GM12864 (cell line): ENCODE data around the gene HACD4.

ENCODE experiments used
- DNase-seq: peaks from one replicate; pipeline ENCODE4 v3.0.0-alpha.2; 2011; ENCODE audit warnings: low read depth
- H3K4me3 ChIP-seq: 2 replicates; pipeline ENCODE4 v1.5.1; 2011; ENCODE audit warnings: mild to moderate bottlenecking, low read depth, low read length, control low read depth
- CTCF ChIP-seq: IDR thresholded peaks from 2 replicates; pipeline ENCODE4 v1.5.1; 2011; ENCODE audit warnings: low read depth, mild to moderate bottlenecking, moderate library complexity, low read length, control low read depth, inconsistent platforms; ENCODE audit errors: missing control alignments

Gene HACD4

GRCh38 chr9:21037278-21037677 is 5.8 kb upstream of the HACD4 start:
- no peak for TF ChIP-seq CTCF
- DNase-seq, result no peak
- H3K4me3 ChIP-seq, result no peak overlapping the region

GRCh38 chr9:21031808-21032183 is 356 bp upstream of the HACD4 start:
- no peak for DNase-seq
- H3K4me3 ChIP-seq, result peak overlapping the region; percentile 58
- no peak for TF ChIP-seq CTCF

GRCh38 chr9:21030389-21031035 is 928 bp downstream of the HACD4 start:
- DNase-seq, result peak; percentile 43
- H3K4me3 ChIP-seq, result peak overlapping the region; percentile 58
- TF ChIP-seq CTCF, result no peak

- no peak overlapping the region for H3K4me3 ChIP-seq
- no peak for DNase-seq
- no peak for TF ChIP-seq CTCF
Measured at GRCh38 chr9:21029661-21030060, 1.8 kb downstream of the HACD4 start.

GRCh38 chr9:21028466-21028865 is 3.0 kb downstream of the HACD4 start:
- TF ChIP-seq CTCF, result no peak
- H3K4me3 ChIP-seq, result no peak overlapping the region
- no peak for DNase-seq

GRCh38 chr9:21027295-21027694 is 4.1 kb downstream of the HACD4 start:
- TF ChIP-seq CTCF, result no peak
- DNase-seq, result no peak
- H3K4me3 ChIP-seq, result no peak overlapping the region

- no peak for TF ChIP-seq CTCF
- no peak for DNase-seq
- H3K4me3 ChIP-seq, result no peak overlapping the region
Measured at GRCh38 chr9:21023861-21024260, 7.6 kb downstream of the HACD4 start.
